ENCODE data around the gene ITGB2.

Gene ITGB2

GRCh38 chr21:44876849-44877575 lies 43.7 kb downstream of the ITGB2 start:
- peaks cover 3% of the 10 kb centered on the region for H3K36me3 Mint-ChIP-seq (ENCODE audit: low read depth)
- peaks cover 42% of the 10 kb centered on the region for H3K4me1 Mint-ChIP-seq (ENCODE audit: low read depth)
- no peak overlapping the region for H3K4me3 Mint-ChIP-seq
- no peaks in the 10 kb centered on the region for H3K9me3 Mint-ChIP-seq
- H3K27ac Mint-ChIP-seq, result no peak overlapping the region
- no peak for DNase-seq
- H3K27me3 Mint-ChIP-seq, result no peaks in the 10 kb centered on the region

- Mint-ChIP-seq H3K4me3 (peak overlapping the region; percentile 83), H3K27ac (peak overlapping the region; percentile 87), H3K27me3 (no peaks in the 10 kb centered on the region), H3K36me3 (ENCODE audit: low read depth) (peaks cover 3% of the 10 kb centered on the region), H3K4me1 (ENCODE audit: low read depth) (peaks cover 42% of the 10 kb centered on the region), H3K9me3 (no peaks in the 10 kb centered on the region)
- DNase-seq, result no peak
Measured at GRCh38 chr21:44875316-44875700, 45.4 kb downstream of the ITGB2 start.

DNA sequence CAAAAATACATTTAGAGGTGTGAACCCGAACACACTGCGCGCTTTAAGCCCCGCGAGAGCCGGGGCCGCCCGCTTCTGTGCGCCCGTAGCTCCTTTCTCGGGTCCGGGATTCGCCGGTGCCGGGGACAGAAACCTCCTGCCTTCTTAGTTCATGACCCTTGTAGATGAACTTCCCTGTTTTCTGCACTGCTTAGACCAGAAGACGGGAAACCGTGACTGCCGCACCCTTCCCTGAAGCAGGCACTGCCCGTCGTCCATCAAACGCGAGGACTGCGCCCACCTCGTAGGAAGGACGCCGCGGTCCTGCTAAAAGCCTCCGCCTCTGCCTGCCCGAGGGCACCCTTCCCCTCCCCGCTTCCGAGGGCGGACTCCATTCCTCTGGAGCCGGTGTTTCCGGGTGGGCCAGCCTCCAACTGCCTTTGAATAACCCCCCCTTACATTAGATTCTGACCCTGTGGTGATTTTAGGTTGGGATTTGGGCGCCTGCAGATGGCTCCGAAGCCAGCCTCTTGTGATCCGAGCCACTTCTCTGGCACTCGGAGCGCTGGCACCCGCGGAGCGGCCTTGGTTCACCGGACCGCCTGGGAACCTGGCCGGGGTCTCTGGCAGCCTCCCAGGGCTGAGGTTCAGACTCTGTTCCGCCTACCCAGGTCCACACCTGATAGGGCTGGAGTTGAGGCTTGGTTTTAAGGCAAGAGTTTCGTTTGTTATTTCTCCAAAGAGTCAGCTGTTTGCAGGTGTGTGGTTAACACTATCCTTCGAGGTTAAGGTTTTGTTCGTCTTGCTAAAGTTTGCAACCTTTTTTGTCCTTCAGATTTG lies 46.0 kb downstream of the ITGB2 start:
- peak; percentile 67 for DNase-seq
- H3K36me3 Mint-ChIP-seq (ENCODE audit: low read depth), result peaks cover 3% of the 10 kb centered on the region
- H3K27ac Mint-ChIP-seq, result peak overlapping the region; percentile 87
- H3K27me3 Mint-ChIP-seq, result no peaks in the 10 kb centered on the region
- peak overlapping the region; percentile 83 for H3K4me3 Mint-ChIP-seq
- no peaks in the 10 kb centered on the region for H3K9me3 Mint-ChIP-seq
- H3K4me1 Mint-ChIP-seq (ENCODE audit: low read depth), result peaks cover 47% of the 10 kb centered on the region

DNA sequence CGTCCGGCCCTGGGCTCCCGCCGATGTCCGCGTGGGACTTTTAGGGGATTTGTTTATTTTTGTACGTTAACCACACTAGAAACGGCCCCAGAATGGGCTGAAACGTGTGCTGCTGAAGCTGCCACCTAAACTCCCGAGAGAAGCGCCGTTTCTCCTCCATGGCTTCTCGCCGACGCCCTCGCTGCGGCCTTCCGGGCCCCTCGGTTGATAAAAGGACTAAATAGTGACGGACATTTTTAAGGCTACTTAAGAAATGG lies 46.5 kb downstream of the ITGB2 start:
- Mint-ChIP-seq H3K4me3 (peak overlapping the region; percentile 83), H3K4me1 (ENCODE audit: low read depth) (peaks cover 50% of the 10 kb centered on the region), H3K27me3 (no peaks in the 10 kb centered on the region), H3K36me3 (ENCODE audit: low read depth) (peaks cover 3% of the 10 kb centered on the region), H3K9me3 (no peaks in the 10 kb centered on the region), H3K27ac (peak overlapping the region; percentile 87)
- DNase-seq, result no peak

- DNase-seq, result peak; percentile 99
- Mint-ChIP-seq H3K4me3 (peak within 1 kb of the TSS; percentile 90), H3K27ac (peak within 1 kb of the TSS; percentile 91), H3K36me3 (ENCODE audit: low read depth) (peaks cover 5% of the 10 kb centered on the region), H3K4me1 (ENCODE audit: low read depth) (peaks cover 56% of the 10 kb centered on the region), H3K9me3 (no peaks in the 10 kb centered on the region), H3K27me3 (no peaks in the 10 kb centered on the region)
Measured at GRCh38 chr21:44873356-44874239, 47.1 kb downstream of the ITGB2 start, which contains the start of gene PTTG1IP. PTTG1IP (minus strand) TSS chr21:44873690; CDS start chr21:44873616, 74 bp downstream.

DNA sequence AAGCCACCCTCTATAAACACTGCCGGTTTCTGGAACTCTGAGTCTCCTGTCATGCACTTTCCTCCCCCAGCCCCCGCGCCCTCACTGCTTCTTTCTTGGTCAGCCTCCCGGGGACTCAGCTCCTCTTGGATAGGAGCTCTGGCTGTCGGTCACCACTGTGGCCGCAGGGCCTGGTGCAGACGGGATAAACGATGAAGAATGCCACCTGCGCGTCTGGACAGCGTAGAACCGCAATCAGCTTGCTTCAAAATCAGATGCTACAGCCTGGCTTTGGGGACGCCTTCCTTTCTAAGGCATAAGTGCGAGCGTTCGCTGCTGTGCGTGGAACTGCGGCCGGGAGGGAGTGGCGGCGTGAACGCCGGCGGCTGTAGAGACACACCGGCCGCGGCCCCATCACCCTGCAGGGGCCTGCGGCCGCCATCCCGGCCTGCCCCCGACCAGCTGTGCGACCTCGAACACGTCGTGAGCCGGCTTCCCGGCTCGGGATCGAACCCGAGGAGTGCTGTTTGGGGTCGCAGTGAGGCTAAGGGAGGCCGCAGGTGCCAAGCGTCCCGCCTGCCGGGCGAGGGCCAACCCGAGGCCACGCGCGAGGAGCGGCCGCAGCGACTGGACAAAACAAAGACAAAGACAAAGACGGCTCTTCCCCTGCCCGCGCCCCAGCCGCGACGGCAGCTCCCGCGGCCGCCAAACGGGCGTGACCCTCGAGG lies 47.9 kb downstream of the ITGB2 start:
- Mint-ChIP-seq H3K27me3 (no peaks in the 10 kb centered on the region), H3K36me3 (ENCODE audit: low read depth) (peaks cover 8% of the 10 kb centered on the region), H3K4me3 (peak overlapping the region; percentile 90), H3K9me3 (no peaks in the 10 kb centered on the region), H3K27ac (peak overlapping the region; percentile 91), H3K4me1 (ENCODE audit: low read depth) (peaks cover 64% of the 10 kb centered on the region)
- DNase-seq, result no peak

DNA sequence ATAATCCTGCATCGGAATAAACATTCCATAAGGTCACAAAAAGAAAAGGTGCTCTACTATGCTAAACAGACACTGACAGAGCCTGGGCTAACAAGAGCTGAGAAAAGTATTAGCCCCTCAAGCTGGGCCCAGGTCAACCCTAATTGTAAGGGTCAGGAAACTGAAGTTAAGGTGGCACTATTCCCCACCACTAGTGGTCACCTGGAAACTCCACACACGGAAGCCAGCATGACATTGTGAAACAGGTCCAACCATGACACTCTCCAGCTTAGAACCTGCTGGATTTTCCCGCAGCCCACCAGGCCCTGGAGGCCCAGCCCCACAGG lies 48.4 kb downstream of the ITGB2 start:
- DNase-seq, result no peak
- Mint-ChIP-seq H3K4me1 (ENCODE audit: low read depth) (peaks cover 69% of the 10 kb centered on the region), H3K4me3 (peak overlapping the region; percentile 90)

DNA sequence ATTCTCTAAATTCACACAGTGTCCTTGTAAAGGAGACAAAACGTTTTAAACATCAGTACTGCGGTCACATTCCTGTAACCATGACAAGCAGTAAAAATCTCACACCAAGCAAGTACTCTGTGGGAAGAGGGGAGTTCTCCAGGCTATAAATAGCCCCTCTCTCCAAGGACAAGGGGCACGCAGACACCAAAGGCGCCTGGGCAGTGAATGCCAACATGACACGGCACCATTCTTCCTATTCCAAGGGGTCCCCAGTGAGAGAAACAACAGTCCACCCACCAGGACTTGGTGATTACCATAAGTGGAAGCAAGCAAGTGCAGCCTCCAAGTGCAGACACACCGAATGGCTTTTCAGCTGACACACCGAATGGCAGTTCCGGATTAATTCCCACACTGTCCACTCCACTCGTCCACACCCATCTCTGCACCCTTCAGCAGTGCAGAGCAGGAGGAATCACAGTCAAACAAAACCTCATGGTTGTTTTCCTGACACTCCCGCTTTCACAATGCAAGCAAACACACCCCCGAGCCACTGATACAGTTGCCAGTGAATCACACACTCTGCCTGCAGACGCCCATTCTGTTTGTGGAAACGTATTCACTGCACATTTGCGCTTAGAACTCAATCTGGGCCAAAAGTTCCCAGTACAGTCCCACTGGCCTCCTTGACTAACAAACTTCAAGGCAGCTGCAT lies 49.0 kb downstream of the ITGB2 start:
- Mint-ChIP-seq H3K4me1 (ENCODE audit: low read depth) (peaks cover 75% of the 10 kb centered on the region), H3K4me3 (peak overlapping the region; percentile 90), H3K9me3 (no peaks in the 10 kb centered on the region), H3K27me3 (no peaks in the 10 kb centered on the region), H3K36me3 (ENCODE audit: low read depth) (peaks cover 14% of the 10 kb centered on the region), H3K27ac (peak overlapping the region; percentile 91)
- no peak for DNase-seq

More for the DNA sequence above, 48.4 kb downstream of the ITGB2 start:
- H3K27me3 Mint-ChIP-seq, result no peaks in the 10 kb centered on the region
- H3K36me3 Mint-ChIP-seq (ENCODE audit: low read depth), result peaks cover 11% of the 10 kb centered on the region
- H3K9me3 Mint-ChIP-seq, result no peaks in the 10 kb centered on the region
- peak overlapping the region; percentile 91 for H3K27ac Mint-ChIP-seq

DNA sequence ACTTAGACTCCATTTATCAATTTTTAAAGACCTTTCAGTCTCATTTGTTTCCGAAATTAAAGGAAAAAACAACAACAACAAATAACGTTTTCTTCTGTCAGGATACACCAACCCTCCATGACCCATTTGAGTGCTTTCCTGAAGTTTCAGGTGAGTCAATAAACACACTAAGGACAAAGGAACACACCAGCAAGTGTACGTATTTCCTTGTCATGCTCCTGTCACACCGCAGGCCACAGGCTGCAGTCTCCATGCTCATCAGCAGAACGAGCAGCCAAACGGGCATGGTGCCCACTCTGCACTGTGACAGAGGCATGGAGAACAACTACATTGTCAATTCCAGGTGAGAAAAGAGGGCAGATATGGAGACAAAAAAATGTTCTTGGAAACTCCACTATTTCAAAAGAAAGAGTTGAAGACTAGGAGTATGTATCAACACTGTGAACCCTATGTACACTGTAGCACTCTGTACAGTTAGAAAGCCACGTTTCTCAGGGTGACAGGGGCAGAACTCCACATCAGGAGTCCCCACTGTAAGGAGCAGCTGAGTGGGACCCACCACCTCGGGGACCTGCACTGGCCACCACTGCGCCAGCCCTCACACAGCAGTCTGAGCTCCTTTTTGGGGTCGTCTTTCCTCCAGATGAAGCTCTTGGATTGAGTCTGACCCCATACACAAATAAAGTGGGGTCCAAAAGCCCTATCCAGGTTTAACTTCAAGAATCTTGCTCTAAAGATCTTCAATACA lies 49.8 kb downstream of the ITGB2 start:
- no peaks in the 10 kb centered on the region for H3K27me3 Mint-ChIP-seq
- H3K4me1 Mint-ChIP-seq (ENCODE audit: low read depth), result peaks cover 83% of the 10 kb centered on the region
- no peak for DNase-seq
- peaks cover 17% of the 10 kb centered on the region for H3K36me3 Mint-ChIP-seq (ENCODE audit: low read depth)
- no peaks in the 10 kb centered on the region for H3K9me3 Mint-ChIP-seq
- peak overlapping the region; percentile 90 for H3K4me3 Mint-ChIP-seq
- peak overlapping the region; percentile 80 for H3K27ac Mint-ChIP-seq

DNA sequence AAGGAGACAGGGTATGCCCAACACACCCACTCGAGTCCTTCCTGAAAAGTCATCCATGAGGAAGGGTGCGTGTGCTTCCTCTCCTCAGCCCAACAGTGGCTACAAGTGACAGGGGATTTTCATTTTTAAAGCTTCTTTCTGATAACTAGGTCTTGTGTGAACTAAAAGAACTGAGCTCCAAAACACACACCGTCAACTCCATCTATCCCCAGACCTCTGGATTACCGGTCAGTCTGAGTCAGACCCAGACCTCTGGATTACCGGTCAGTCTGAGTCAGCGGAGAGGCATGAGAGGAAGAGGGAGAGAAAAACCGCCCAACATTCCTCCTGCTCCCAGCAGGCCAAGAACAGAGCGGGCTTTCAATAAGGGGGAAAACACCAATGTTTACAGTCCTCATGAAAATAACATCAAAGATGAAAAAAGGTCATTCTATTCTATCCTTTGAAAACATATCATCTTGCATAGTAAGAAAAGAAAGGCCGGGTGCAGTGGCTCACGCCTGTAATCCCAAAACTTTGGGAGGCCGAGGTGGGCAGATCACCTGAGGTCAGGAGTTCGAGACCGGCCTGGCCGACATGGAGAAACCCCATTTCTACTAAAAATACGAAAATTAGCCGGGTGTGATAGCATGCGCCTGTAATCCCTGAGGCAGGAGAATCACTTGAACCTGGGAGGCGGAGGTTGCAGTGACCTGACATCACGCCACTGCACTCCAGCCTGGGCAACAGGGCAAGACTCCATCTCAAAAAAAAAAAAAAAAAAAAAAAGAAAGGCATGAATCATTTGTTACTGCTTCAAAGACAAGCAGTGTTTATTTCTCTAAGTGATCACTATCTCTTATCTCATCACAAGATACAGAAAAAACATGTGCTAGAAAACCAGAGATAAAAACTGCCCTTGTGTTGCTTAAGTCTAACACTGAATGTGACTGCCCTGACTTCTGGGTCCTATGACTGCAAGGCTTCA lies 50.6 kb downstream of the ITGB2 start:
- DNase-seq, result no peak
- peaks cover 25% of the 10 kb centered on the region for H3K36me3 Mint-ChIP-seq (ENCODE audit: low read depth)
- H3K27ac Mint-ChIP-seq, result peak overlapping the region; percentile 80
- no peaks in the 10 kb centered on the region for H3K9me3 Mint-ChIP-seq
- H3K27me3 Mint-ChIP-seq, result no peaks in the 10 kb centered on the region
- H3K4me3 Mint-ChIP-seq, result peak overlapping the region; percentile 24
- H3K4me1 Mint-ChIP-seq (ENCODE audit: low read depth), result peaks cover 84% of the 10 kb centered on the region

DNA sequence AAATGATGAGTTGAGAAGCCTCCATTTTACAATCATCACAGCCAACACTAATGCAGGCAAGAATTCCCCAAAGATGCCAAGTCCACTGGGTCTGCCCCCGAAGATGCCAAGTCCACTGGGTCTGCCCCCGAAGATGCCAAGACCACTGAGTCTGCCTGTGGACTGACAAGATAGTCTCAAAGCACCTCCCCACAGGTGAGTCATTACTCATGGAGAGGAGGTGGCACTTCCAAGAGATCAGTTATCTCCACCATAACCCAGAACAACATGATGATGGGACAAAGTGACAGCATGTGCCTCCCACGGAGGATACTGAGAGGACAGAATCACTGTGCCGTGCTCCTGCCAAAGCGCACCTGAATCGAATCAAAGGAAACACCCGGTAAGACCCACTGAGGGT lies 52.0 kb downstream of the ITGB2 start:
- Mint-ChIP-seq H3K9me3 (no peaks in the 10 kb centered on the region), H3K4me1 (ENCODE audit: low read depth) (peaks cover 83% of the 10 kb centered on the region), H3K4me3 (peak overlapping the region; percentile 59), H3K27ac (peak overlapping the region; percentile 93), H3K27me3 (no peaks in the 10 kb centered on the region), H3K36me3 (ENCODE audit: low read depth) (peaks cover 39% of the 10 kb centered on the region)
- DNase-seq, result no peak

DNA sequence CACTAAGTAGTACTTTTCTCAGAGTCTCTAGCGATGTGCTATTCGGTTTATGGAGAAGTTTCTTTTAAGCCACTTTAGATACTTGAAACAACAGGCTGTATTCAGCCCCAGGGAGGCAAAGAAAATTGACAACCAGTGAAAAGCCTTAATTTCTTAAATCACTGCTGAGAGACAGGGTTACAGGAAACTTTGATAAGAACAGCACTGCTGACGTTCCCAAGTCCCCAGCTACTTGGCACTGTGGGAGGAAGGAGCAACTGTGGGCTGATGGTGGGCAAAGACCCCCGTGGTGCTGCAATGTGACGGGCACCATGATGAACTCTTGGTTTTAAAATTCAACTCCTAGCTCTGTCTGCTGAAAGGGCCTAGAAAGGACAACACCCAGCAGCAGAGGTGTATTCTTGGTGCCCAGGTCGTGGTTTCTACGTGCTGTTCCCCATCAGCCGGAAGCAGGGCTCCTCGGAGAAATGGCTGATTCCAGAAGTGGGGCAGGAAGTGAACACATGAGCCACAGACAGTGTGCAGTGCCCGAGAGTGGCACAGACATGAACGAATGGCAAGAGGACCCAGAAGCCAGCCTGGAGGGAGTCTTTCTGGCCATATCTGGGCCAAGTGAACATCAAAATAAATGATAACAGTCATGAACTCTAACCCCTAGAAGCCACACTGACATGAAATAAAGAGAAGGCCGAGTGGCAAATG lies 52.5 kb downstream of the ITGB2 start:
- H3K36me3 Mint-ChIP-seq (ENCODE audit: low read depth), result peaks cover 44% of the 10 kb centered on the region
- no peaks in the 10 kb centered on the region for H3K27me3 Mint-ChIP-seq
- DNase-seq, result no peak
- peak overlapping the region; percentile 93 for H3K27ac Mint-ChIP-seq
- H3K9me3 Mint-ChIP-seq, result no peaks in the 10 kb centered on the region
- H3K4me3 Mint-ChIP-seq, result peak overlapping the region; percentile 59
- peaks cover 89% of the 10 kb centered on the region for H3K4me1 Mint-ChIP-seq (ENCODE audit: low read depth)

All from activated T-cell treated with anti-CD3 and anti-CD28 coated beads, Interleukin-2, amount 50 U/mL, for 24 hours (primary cell).